ENCODE measurements around the gene CD99L2. TPM values are rescaled to one million over a fixed set of nuclear protein-coding genes. Genes with fewer than 3 reads are reported as not detected.
"Not testable (repeated sequence)": the region's sequence is repeated elsewhere in the genome, so short reads cannot be mapped to it uniquely, and the experiment has no call there.

Gene CD99L2
- total RNA-seq, 2 donors from 2014 or later = 44.0 to 48.0 TPM

DNA sequence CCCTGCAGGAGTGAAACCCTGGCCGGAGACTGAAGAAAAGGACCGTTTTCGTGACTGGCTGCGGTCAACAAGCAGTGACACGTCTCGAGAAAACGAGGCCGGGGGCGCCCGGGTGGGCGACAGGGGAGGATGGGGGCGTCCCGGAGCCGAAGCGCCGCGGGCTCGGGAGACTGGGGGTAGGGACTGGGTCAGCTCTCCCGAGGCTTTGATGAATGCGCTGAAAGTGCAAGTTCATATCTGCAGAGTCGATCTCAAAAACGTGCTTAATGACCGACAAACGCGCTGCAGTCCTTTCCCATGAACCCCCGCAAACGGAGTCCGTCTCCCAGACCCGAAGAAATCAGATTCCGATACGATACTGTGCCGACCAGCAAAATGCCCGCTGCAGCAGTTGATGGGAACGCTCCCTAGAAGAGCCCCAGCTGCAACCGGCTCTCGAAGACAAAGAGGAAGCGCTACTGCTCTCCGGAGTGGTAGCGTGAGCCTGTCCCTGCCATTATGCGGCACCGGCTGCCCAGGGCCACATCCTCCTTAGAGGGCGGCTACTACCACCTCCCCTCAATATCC lies 806 bp upstream of the CD99L2 start:
- intact Hi-C loops (cut with DNase I) = no loop called here
- DNase-seq (ENCODE audit: low spot score) = peak; percentile 82

DNA sequence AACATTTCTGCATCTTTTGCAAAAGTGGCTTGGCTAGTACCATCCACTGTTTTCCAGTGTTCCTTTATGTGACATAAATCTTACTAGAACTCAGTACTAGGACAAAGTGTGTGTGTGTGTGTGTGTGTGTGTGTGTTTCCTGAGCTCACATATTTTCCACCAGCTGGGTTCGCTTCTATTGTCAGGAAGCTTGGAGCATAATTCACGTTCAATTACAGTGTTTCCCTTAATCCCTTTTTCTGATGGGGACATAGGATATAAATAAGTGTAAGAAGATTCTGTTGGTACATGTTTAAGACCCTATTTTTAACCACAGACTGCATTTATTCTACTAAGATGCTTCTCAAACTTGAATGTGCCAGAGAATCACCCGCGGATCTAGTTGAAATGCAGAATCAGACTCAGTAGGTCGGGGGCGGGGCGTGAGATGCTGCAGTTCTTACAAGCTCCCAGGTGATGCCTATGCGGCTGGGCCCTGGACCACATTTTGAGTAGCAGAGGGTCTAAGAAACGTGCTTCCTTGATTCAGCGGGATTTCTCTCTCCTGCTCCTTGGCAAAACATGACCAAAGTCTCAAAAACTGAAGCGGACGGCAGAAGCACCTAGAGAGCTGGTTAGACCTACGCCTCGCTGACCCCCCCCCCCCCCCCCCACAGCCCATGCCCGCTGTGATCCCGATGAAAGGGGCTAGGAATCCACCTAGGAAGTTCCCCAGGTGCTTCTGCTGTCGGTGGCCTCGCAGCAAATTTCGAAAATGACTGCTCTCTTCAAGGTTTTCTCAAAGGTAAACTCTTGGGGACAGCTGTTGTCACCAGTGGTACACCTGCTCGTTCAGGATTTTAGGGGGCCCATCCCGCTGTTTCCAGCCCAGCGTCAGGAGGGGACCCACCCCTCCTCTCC lies 797 bp downstream of the CD99L2 start:
- DNase-seq (ENCODE audit: low spot score) = no peak
- intact Hi-C loops (cut with DNase I) = no loop called here

DNA sequence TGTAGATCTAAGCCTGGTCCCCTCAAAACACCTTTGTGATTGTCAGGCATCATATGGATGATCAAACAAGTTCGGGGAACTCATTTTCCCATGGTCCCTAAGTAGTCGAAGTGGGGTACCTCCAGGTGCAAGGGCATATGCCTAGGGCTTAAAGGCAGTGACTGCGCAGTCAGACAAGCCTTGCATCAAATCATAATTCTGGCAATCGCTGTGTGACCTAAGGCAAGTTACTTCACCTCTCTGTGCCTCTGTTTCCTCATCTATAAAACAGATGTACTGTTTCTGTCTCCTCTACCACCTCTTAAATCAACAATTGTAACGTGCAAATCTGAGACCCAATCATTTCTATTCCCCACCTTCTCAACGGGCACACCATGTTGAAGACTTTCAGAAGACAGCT lies 1.8 kb downstream of the CD99L2 start:
- DNase-seq (ENCODE audit: low spot score) = no peak

DNA sequence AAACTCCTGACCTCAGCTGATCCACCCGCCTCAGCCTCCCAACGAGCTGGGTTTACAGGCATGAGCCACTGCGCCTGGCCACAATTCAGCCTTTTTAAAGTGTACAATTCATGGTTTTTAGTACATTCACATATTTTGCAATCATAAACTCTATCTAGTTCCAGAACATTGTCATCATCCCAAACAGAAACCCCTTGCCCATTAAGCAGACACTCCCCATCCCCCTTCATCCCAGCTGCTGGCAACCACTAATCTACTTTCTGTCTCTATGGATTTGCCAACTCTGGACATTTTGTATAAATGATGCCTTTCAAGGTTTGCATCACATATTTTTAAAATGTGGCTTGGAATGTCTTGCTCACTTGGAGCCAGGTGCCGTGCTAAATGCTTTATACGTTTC lies 4.5 kb downstream of the CD99L2 start:
- DNase-seq (ENCODE audit: low spot score) = no peak
- intact Hi-C loops (cut with DNase I) = no loop called here

More for the DNA sequence above, 1.8 kb downstream of the CD99L2 start:
- intact Hi-C loops (cut with DNase I) = no loop called here

DNA sequence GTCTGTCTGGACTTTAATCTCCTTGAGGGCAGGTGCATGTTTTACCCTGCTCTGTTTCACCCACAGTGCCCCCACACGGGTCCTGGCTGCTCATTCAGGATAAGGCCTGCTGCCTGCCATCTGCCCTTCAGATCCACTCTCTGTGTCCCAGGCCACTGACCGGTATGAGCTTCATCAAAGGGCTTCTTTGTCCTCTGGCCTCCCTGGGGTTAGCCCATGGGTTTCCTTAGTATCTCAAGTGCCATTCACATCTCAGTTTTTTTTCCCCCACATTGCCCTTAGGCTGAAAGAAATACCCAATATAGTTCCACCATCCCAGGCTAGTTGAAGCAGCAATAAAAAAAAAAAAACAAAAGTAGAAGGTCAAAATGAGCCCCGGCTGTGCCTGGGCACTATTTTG lies 9.3 kb downstream of the CD99L2 start:
- DNase-seq (ENCODE audit: low spot score) = no peak
- intact Hi-C loops (cut with DNase I) = no loop called here

DNA sequence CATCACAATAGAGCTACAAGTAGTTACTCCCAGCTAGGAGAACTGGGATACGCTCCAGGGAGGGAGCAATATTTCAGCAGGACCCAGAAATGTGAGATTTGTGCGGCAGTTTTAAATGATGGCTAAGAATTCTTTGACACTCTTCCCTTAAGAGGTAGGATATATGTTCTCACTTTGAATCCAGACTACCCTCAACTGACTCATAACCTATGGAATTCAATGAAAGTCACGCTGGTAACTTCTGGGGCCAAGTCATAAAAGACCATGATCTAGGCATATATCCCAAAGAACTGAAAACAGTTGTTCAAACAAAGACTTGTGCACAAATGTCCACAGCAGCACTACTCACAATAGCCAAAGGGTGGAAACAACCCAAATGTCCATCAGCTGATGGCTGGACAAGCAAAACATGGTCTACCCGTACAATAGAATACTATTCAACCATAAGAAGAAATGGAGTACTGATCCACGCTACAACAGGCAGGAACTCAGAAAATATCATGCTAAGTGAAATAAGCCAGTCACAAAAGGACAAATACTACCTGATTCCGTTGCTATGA lies 10.5 kb downstream of the CD99L2 start:
- intact Hi-C loops (cut with DNase I) = no loop called here
- no peak for DNase-seq (ENCODE audit: low spot score)

DNA sequence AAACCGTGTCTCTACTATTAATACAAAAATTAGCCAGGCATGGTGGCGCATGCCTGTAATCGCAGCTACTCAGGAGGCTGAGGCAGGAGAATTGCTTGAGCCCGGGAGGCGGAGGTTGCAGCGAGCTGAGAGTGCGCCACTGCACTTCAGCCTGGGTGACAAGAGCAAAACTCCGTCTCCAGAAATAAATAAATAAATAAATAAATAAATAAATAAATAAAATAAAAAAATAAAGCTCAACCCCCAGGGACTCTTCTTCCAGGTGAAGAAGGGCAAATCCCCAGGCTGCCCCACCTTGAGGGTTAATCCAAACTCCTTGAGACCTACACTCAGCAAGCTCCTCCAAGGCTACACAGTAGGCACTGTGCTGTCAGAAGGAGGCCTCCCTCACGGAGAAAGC lies 11.2 kb downstream of the CD99L2 start:
- intact Hi-C loops (cut with DNase I); DNase-seq (ENCODE audit: low spot score): not testable (repeated sequence)

DNA sequence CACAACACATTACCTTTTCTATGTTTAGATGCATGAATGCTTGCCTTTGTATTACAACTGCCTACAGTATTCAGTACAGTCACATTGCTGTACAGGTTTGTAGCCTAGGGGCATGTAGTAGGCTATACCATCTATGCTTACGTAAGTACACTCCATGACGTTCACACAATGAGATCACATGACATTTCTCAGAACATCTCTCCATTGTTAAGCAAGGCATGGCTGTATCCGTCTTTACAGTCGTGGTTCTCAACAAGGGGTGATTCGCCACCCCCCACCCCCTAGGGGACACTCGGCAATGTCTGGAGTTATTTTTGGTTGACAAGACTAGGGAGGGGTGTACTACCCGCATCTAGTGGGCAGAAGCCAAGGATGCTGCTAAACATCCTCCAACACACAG lies 12.1 kb downstream of the CD99L2 start:
- no peak for DNase-seq (ENCODE audit: low spot score)
- intact Hi-C loops (cut with DNase I) = no loop called here

DNA sequence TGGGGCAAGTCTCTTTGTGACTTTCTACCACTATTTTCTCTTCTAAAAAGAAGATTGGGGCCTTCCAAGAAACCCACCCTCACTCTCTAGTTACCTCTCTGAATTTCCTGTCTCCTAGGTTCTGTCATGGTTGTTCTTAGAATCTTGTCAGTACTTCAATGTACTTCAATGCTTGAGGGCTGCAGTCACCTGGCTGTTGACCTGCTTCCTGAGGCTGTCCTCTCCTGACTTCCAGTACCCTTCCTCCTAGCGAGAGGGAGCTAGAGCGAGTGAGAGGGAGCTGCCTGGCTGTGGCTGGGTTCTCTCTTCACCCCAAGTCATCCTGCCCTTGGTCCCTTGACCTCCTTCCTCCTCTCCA lies 17.7 kb downstream of the CD99L2 start:
- intact Hi-C loops (cut with DNase I) = no loop called here
- no peak for DNase-seq (ENCODE audit: low spot score)

DNA sequence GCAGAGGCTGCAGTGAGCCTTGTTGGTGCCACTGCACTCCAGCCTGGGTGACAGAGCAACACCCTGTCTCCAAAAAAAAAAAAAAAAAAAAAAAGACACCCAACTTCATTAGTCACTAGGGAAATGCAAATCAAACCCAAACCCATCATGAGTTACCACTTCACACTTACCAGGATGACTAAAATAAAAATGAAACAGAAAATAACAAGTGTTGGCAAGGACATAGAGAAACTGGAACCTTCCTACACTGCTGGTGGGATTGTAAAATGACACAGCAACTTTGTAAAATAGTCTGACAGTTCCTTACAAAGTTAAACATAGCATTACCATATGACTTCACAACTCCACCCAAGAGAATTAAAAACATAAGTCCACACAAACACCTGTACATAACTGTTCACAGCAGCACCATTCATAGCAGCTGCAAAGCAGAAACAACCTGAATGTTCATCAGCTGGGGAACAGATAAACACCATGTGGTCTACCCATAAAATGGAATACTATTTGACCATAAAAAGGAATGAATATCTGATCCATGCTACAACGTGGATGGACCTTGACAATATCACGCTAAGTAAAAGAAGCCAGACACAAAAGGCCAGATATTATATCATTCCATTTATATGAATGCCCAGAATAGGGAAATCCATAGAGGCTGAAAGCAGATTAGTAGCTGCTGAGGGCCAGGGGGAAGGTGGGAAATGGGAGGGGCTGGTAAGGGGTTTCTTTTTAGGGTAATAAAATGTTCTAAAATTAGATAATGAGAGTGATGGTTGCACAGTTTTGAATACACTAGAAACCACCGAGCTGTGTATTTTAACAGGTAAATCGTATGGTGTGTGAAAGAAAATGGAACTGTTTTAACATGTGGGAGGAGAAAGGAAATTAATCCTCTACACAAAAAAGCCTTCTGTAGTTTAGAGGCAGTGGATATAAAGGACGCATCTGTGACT lies 18.3 kb downstream of the CD99L2 start:
- intact Hi-C loops (cut with DNase I) = no loop called here

DNA sequence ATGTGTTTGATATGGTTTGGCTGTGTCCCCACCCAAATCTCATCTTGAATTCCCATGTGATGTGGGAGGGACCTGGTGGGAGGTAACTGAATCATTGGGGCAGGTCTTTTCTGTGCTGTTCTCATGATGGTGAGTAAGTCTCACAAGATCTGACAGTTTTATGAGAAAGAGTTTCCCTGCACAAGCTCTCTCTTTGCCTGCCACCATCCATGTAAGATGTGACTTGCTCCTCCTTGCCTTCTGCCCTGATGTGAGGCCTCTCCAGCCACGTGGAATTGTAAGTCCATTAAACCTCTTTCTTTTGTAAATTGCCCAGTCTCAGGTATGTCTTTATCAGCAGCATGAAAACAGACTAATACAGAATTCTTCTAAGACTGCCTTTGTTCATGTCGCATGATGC lies 22.8 kb downstream of the CD99L2 start:
- DNase-seq (ENCODE audit: low spot score); intact Hi-C loops (cut with DNase I): not testable (repeated sequence)

More for the DNA sequence above, 18.3 kb downstream of the CD99L2 start:
- DNase-seq (ENCODE audit: low spot score) = no peak

DNA sequence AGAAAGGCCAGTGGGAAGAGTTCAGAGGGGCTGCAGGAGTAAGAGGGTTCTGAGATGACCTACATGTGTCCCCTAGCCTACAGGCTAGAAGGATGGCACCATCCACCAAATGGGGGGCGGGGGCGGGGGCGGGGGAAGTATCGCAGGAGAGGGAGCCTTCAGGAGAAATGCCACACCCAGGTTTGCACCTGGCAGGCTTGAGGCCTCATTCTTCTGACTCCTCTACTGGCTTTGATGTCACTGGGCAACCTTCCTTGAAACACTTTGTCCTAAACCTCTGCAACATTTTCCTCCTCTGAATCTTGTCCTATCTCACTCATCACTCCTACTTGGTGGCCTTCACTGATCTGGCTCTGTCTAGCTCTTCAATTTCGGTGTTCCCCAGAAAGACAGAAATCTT lies 24.0 kb downstream of the CD99L2 start:
- intact Hi-C loops (cut with DNase I) = no loop called here
- no peak for DNase-seq (ENCODE audit: low spot score)

DNA sequence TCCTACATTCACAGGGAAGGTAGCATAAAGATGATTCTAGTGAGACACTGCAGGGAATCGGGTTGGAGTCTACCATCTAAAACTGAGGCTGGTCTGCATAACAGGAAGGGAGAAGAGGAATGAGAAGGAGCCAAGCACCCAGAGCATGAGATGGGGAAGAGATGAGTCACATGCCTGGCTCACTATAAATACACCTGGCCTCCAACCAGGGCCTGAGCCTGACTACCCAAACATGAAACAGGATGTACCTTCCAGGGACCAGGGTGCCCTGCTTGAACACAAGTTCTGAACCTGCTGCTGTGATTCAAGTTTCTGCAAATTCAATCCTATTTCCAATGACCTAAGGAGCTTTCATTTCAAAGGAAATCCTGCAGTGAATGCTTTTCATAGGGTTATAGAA lies 24.9 kb downstream of the CD99L2 start:
- no peak for DNase-seq (ENCODE audit: low spot score)
- intact Hi-C loops (cut with DNase I) = no loop called here

DNA sequence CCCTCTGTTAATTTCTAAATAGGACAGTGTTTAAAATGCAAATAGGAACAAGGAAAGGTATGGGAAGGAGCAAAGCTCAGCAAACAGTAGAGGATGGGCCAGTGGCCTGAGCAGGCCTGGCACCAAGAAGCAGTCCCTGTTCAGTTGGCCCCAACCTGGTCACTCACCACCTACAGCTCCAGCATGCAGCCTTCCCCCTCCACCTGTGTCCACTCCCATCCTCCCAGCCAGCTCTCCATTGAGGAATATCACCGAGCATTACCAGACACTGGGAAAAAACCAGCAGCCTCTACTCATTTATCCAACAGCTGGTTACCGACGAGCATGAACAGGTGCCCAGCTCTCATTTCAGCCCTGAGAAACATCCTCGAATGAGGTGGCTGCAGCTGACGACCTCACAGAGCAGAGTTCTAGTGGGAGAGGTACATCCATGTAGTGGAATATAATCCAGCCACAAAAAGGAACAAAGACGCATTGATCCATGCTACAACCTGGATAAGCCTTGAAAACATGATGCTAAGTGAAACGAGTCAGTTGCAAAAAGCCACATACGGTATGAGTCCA lies 25.6 kb downstream of the CD99L2 start:
- no peak for DNase-seq (ENCODE audit: low spot score)
- intact Hi-C loops (cut with DNase I) = no loop called here

DNA sequence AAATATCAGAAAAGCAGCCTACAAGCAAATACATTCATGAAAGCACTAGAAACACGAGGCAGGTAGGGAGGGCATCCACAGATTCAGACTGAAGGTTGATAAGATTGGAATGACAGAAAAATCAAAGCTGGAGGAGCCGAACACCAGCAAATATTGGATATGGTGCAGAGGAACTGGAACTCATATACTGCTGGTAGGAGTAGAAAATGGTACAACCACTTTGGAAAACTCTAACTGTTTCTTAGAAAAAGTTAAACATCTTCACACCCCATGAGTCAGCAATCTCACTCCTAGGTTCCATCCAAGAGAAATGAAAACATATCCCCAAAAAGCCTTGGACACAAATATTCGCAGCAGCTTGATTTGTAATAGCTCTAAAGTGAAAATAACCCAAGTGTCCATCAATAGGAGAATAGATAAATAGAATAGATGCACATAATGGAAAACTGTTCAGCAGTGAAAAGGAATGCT lies 27.1 kb downstream of the CD99L2 start:
- intact Hi-C loops (cut with DNase I) = no loop called here
- no peak for DNase-seq (ENCODE audit: low spot score)

DNA sequence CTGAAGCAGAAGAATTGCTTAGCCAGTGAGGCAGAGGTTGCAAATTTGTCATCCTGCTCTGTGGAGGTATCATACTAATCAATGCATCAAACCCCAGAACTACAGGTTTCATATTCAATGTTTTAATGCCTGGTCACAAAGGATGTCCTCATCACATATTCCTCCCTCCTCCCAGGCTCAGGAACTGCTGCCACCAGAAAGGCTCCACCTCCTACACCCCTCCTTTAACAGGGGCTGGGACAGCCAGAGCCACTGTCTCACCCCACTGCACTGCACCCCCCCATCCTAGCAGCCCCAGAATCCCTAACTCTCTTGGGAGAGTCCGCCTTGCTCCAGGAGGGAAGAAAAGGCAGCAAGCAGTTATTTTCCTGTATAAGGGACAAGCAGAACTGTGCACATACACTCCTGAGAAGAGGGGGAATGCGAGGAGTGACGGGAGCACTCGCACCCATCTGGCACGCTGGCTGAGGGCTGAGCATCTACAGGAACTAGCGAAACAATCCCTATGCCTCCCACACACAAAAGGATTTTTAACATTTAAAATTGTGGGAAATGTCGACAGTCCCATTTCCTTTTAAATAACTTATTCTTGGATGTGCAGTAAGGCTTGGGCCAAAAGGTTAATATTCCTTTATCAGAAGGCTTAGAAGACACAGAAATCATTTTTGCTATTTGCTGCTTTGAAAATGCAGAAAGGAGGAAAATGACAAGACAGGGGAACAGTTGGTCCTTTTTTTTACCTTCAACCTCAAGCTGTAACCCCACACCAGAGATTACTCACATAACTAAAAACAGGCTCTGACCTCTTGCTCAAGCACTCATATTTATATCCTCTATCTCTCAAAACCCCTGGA lies 27.8 kb downstream of the CD99L2 start:
- intact Hi-C loops (cut with DNase I) = no loop called here
- no peak for DNase-seq (ENCODE audit: low spot score)

DNA sequence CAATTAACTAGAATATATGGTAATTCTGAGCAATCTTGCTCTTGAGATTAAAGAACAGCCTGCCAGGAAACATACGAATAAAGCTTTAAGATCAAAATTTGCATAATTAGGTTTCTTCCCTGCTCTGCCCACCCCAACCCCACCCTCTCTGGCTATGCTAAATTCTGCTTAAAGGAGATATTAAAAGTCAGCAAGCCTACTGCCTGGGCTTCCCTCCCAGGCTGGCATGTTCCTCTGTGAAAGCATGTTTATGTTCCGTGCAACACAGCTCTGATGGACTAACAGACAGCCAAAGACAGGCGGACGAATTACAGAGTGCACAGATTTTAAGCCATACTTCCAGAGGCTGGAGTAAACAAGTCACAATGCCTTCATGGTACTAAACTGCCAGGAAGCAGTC lies 28.4 kb downstream of the CD99L2 start:
- intact Hi-C loops (cut with DNase I) = no loop called here
- no peak for DNase-seq (ENCODE audit: low spot score)

DNA sequence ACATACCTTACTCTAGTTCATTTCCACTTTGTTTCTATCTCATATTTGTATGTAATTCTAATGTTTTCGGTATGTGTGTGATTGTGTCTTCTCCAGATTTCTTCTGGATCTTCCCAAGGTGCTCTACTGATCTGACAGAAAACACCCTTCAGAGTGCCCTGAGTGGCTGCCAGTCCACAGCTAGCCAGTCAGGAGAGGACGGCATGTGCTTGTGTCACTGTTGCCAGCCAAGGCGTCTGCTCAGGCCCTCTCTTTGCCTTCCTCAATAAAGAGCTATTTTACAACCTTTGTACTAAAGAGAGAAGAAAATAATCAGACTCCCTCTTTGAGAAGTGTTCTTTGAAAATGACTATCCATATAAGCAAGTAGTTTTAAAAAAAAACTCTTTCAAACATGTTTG lies 29.0 kb downstream of the CD99L2 start:
- intact Hi-C loops (cut with DNase I) = no loop called here
- no peak for DNase-seq (ENCODE audit: low spot score)

All from posterior vena cava (tissue), 2 donors.